ENCODE results near the gene ADCY10. TPM values are rescaled to one million over a fixed set of nuclear protein-coding genes. Genes with fewer than 3 reads are reported as not detected.

The ADCY10 gene
- total RNA-seq, 1 donor from 2014 or later: not detected

GRCh38 chr1:167862432-167863076, 51.4 kb downstream of the ADCY10 start:
- H3K9ac ChIP-seq: no peak overlapping the region
- no peaks in the 10 kb centered on the region for H4K20me1 ChIP-seq (ENCODE audit: low read depth)
- no peaks in the 10 kb centered on the region for H3K27me3 ChIP-seq
- Mint-ChIP-seq H3K9me3 (no peaks in the 10 kb centered on the region), H3K36me3 (no peaks in the 10 kb centered on the region), H3K27ac (no peak overlapping the region), H3K4me3 (no peak overlapping the region), H3K4me1 (no peaks in the 10 kb centered on the region), H3K27me3 (ENCODE audit: insufficient read depth, low read depth) (peaks cover 4% of the 10 kb centered on the region)
- H3K4me1 ChIP-seq: peaks cover 7% of the 10 kb centered on the region
- H3K4me2 ChIP-seq: no peak overlapping the region
- H3K36me3 ChIP-seq: no peaks in the 10 kb centered on the region
- no peak for DNase-seq (ENCODE audit: low spot score)
- H3F3A ChIP-seq (ENCODE audit: low read depth): no peaks in the 10 kb centered on the region
- no peak overlapping the region for H3K27ac ChIP-seq
- no peaks in the 10 kb centered on the region for H3K9me3 ChIP-seq (ENCODE audit: low read depth)
- H3K4me3 ChIP-seq: no peak overlapping the region
- H2AFZ ChIP-seq (replicated peaks): no peak overlapping the region
- no peak for TF ChIP-seq EZH2phosphoT487 (IDR thresholded peaks at IDR 0.05)
- TF ChIP-seq EZH2 (IDR thresholded peaks at IDR 0.05): no peak
- no peak for TF ChIP-seq CTCF (IDR thresholded peaks at IDR 0.05)
- no peaks in the 10 kb centered on the region for H3K79me2 ChIP-seq (ENCODE audit: low read depth)

- H3K79me2 ChIP-seq (ENCODE audit: low read depth): no peaks in the 10 kb centered on the region
- H3K27me3 Mint-ChIP-seq (ENCODE audit: insufficient read depth, low read depth): peaks cover 4% of the 10 kb centered on the region
- no peak overlapping the region for H3K27ac ChIP-seq
- H3K36me3 Mint-ChIP-seq: no peaks in the 10 kb centered on the region
- no peaks in the 10 kb centered on the region for H4K20me1 ChIP-seq (ENCODE audit: low read depth)
- DNase-seq (ENCODE audit: low spot score): no peak
- H3K9me3 ChIP-seq (ENCODE audit: low read depth): no peaks in the 10 kb centered on the region
- no peak for TF ChIP-seq EZH2 (IDR thresholded peaks at IDR 0.05)
- no peak for TF ChIP-seq CTCF (IDR thresholded peaks at IDR 0.05)
- TF ChIP-seq EZH2phosphoT487 (IDR thresholded peaks at IDR 0.05): no peak
- peaks cover 13% of the 10 kb centered on the region for H3K4me1 ChIP-seq
- H3K4me3 Mint-ChIP-seq: no peak overlapping the region
- H3K4me2 ChIP-seq: no peak overlapping the region
- H3K4me3 ChIP-seq: no peak overlapping the region
- H3F3A ChIP-seq (ENCODE audit: low read depth): no peaks in the 10 kb centered on the region
- H2AFZ ChIP-seq (replicated peaks): no peak overlapping the region
- H3K9ac ChIP-seq: no peak overlapping the region
- no peaks in the 10 kb centered on the region for H3K36me3 ChIP-seq
- H3K9me3 Mint-ChIP-seq: no peaks in the 10 kb centered on the region
- H3K27ac Mint-ChIP-seq: no peak overlapping the region
- H3K27me3 ChIP-seq: no peaks in the 10 kb centered on the region
- H3K4me1 Mint-ChIP-seq: no peaks in the 10 kb centered on the region
Measured at GRCh38 chr1:167861664-167862381, 52.1 kb downstream of the ADCY10 start.

- Histone ChIP-seq H3K9ac (no peak overlapping the region), H3K9me3 (ENCODE audit: low read depth) (no peaks in the 10 kb centered on the region), H3K4me2 (no peak overlapping the region), H3K36me3 (no peaks in the 10 kb centered on the region), H3K79me2 (ENCODE audit: low read depth) (no peaks in the 10 kb centered on the region), H3F3A (ENCODE audit: low read depth) (no peaks in the 10 kb centered on the region), H4K20me1 (ENCODE audit: low read depth) (no peaks in the 10 kb centered on the region), H3K27ac (no peak overlapping the region), H2AFZ (replicated peaks) (no peak overlapping the region), H3K4me3 (no peak overlapping the region), H3K27me3 (no peaks in the 10 kb centered on the region), H3K4me1 (peaks cover 21% of the 10 kb centered on the region)
- Mint-ChIP-seq H3K4me3 (no peak overlapping the region), H3K9me3 (peaks cover 3% of the 10 kb centered on the region), H3K27me3 (ENCODE audit: insufficient read depth, low read depth) (peaks cover 2% of the 10 kb centered on the region), H3K27ac (no peak overlapping the region), H3K36me3 (no peaks in the 10 kb centered on the region), H3K4me1 (peaks cover 2% of the 10 kb centered on the region)
- no peak for DNase-seq (ENCODE audit: low spot score)
- TF ChIP-seq EZH2 (IDR thresholded peaks at IDR 0.05) (no peak), CTCF (IDR thresholded peaks at IDR 0.05) (no peak), EZH2phosphoT487 (IDR thresholded peaks at IDR 0.05) (no peak)
Measured at GRCh38 chr1:167860231-167860923, 53.6 kb downstream of the ADCY10 start.
